Measurements from ENCODE around the gene EFCAB6. TPM values are rescaled to one million over a fixed set of nuclear protein-coding genes. Genes with fewer than 3 reads are reported as not detected.

EFCAB6 gene
- total and polyA plus RNA-seq, 9 of the 15 experiments (the other 6 are each of a cell fraction or from before 2014, with no cell fraction given), result 0.06 TPM; not detected in 8

DNA sequence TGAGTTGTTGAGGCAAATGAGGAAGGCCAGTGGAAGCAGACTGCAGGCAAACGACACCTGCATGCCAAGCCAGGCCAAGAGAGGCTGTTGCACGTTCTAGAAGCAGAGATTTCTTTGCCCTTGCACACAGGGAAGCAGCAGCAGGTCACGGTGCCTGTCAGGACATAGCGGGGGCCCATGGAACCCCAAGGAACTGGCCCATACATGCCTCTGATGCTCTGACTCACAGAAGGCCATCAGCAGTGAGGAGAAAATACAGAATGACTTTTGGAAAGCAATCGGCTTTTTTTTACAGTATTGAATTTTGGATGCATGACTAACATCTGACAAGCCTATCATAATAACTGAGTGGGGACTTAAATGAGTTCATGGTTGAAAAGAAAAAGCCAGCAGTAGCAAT is 276.4 kb downstream of the EFCAB6 start (continued):
- TF ChIP-seq ARID3B (CRISPR knock-in tag; IDR thresholded peaks at IDR 0.05; ENCODE audit: borderline replicate concordance) (no peak), POU5F1 (IDR thresholded peaks at IDR 0.05; ENCODE audit: borderline replicate concordance, low read depth, low read length, partially characterized antibody) (no peak)

- no peak for DNase-seq (ENCODE audit: extremely low read depth in 1 of 4, low spot score in 3 of 4)
- Histone ChIP-seq H3K4me2 (ENCODE audit: insufficient read depth, low read length) (no peak overlapping the region), H4K20me1 (replicated peaks; ENCODE audit: control insufficient read depth, insufficient read depth, low read length) (no peaks in the 10 kb centered on the region), H3K79me2 (ENCODE audit: control insufficient read depth, insufficient read depth, low read length) (no peaks in the 10 kb centered on the region), H3K9me3 (replicated peaks; ENCODE audit: control insufficient read depth, insufficient read depth, low read depth, low read length) (no peaks in the 10 kb centered on the region), H3K9me1 (ENCODE audit: control insufficient read depth, insufficient read depth, low read length) (no peaks in the 10 kb centered on the region), H2AFZ (ENCODE audit: low read depth, low read length) (no peak overlapping the region), H3K4me3 (no peak overlapping the region), H3K4me1 (replicated peaks in 1 of 2; ENCODE audit: control insufficient read depth in 2 of 2, insufficient read depth in 2 of 2, low read length in 2 of 2) (no peaks in the 10 kb centered on the region), H3K27me3 (ENCODE audit: control insufficient read depth in 2 of 2, insufficient read depth in 2 of 2, low read length in 2 of 2) (peaks cover 0 to 11% of the 10 kb centered on the region in 2 experiments; a peak in 1 of 5 replicates), H3K36me3 (ENCODE audit: control insufficient read depth, insufficient read depth, low read length) (no peaks in the 10 kb centered on the region), H3K9ac (ENCODE audit: insufficient read depth in 1 of 2, low read depth in 2 of 2, low read length in 2 of 2) (no peak overlapping the region), H3K27ac (ENCODE audit: extremely low read depth, low read depth, low read length) (no peak overlapping the region)
- no peak for TF ChIP-seq ZNF184 (CRISPR knock-in tag; IDR thresholded peaks at IDR 0.05)
- no peak for TF ChIP-seq RUNX1 (IDR thresholded peaks at IDR 0.05; ENCODE audit: low read depth)
- no peak for TF ChIP-seq ZNF121 (CRISPR knock-in tag; conservative IDR thresholded peaks at IDR 0.05)
- 0% methylated on average over 4 of the region's 7 CpGs for WGBS (ENCODE audit: insufficient coverage, low coverage, missing lambda C conversion rate)
- no TSS peak for BruUV-seq (replicated peaks)
- FAIRE-seq, result no peak
- in situ Hi-C loops (cut with MboI), result no loop called here
- ChIA-PET CTCF (ENCODE audit: low intra/inter-chr PET ratio) (no interaction called here), POLR2A (no interaction called here)
- intact Hi-C loops (cut with micrococcal nuclease), result no loop called here
- no peak for ATAC-seq
These were observed 276.8 kb downstream of the EFCAB6 start for GRCh38 chr22:43535336-43535735.

Data from K562 (cell line).